SK-N-SH treated with all-trans-retinoic acid at 6 μM for 48 hours (cell line): Measurements from ENCODE around the gene CCN2.

Source experiments
- ARNTL ChIP-seq: fragments of 450-650 bp; formaldehyde crosslinking; IDR thresholded peaks from 2 replicates; pipeline ENCODE4 v1.5.0; 2020; ENCODE audit warnings: low read depth, mild to moderate bottlenecking, moderate library complexity, borderline replicate concordance
- BACH2 ChIP-seq: fragments of 250-450 bp; sonication (Bioruptor Pico); IDR thresholded peaks from 2 replicates; pipeline ENCODE4 v1.9.0; 2021; ENCODE audit warnings: mild to moderate bottlenecking, borderline replicate concordance
- CREB5 ChIP-seq: fragments of 250-450 bp; sonication (Bioruptor Pico); IDR thresholded peaks from 2 replicates; pipeline ENCODE4 v1.5.1; 2020; ENCODE audit warnings: low read depth, mild to moderate bottlenecking, moderate library complexity
- CSRNP3 ChIP-seq: fragments of 250-450 bp; sonication (Bioruptor Pico); IDR thresholded peaks from 2 replicates; pipeline ENCODE4 v1.5.1; 2021; ENCODE audit warnings: mild to moderate bottlenecking, moderate library complexity
- OSR1 ChIP-seq: fragments of 250-450 bp; sonication (Bioruptor Pico); IDR thresholded peaks from 2 replicates; pipeline ENCODE4 v1.8.0; 2022; ENCODE audit warnings: moderate library complexity, mild to moderate bottlenecking, inconsistent platforms
- PPARA ChIP-seq: fragments of 250-450 bp; sonication (Bioruptor Pico); IDR thresholded peaks from 2 replicates; pipeline ENCODE4 v1.5.0; 2020; ENCODE audit warnings: mild to moderate bottlenecking, borderline replicate concordance
- TCF4 ChIP-seq: fragments of 250-450 bp; sonication (Bioruptor Pico); IDR thresholded peaks from 2 replicates; pipeline ENCODE4 v1.8.0; 2021; ENCODE audit warnings: mild to moderate bottlenecking, moderate library complexity, borderline replicate concordance
- TOX ChIP-seq: fragments of 250-450 bp; sonication (Bioruptor Pico); IDR thresholded peaks from 2 replicates; pipeline ENCODE4 v1.8.0; 2021; ENCODE audit warnings: mild to moderate bottlenecking, moderate library complexity, borderline replicate concordance
- TSHZ2 ChIP-seq: fragments of 250-450 bp; sonication (Bioruptor Pico); IDR thresholded peaks from 2 replicates; pipeline ENCODE4 v1.5.0; 2020; ENCODE audit warnings: mild to moderate bottlenecking, moderate library complexity
- ZFP3 ChIP-seq: fragments of 250-450 bp; sonication (Bioruptor Pico); IDR thresholded peaks from 2 replicates; pipeline ENCODE4 v1.5.0; 2020; ENCODE audit warnings: mild to moderate bottlenecking, moderate library complexity
- ZNF70 ChIP-seq: fragments of 450-650 bp; formaldehyde crosslinking; IDR thresholded peaks from 2 replicates; pipeline ENCODE4 v1.5.0; 2020; ENCODE audit warnings: mild to moderate bottlenecking, moderate library complexity
- TF ChIP-seq, protein P1 (sequence below): fragments of 250-450 bp; sonication (Bioruptor Pico); IDR thresholded peaks from 2 replicates; pipeline ENCODE4 v1.8.0; 2020; ENCODE audit warnings: mild to moderate bottlenecking, moderate library complexity, borderline replicate concordance

DNA sequence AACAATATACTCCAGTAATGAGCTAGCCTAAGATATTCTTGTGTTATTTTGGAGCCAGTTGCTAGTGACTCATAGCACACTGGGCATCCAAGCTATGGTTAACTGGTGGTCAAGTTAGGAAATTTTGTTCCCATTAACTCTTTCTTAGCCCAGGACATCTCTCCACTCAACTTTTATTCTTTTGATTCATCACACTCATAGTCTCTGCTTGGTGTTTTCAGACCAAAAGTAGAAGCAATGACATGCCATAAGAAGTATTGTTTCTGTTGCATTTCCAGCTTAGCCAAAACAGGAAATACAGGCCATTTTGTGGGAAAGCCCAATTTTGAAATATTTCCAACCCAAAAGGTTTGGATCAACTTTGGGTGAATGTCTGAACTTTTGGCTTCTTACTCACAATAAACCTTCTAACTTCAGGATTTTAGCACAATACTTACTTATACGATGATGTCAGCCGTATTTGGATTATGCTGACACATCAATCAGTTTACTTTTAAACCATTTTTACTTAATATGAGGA, 31.6 kb upstream of the CCN2 start:
- no peak for TF ChIP-seq PPARA (CRISPR knock-in tag)
- TF ChIP-seq CREB5 (CRISPR knock-in tag) = no peak
- no peak for TF ChIP-seq OSR1
- TF ChIP-seq TOX (CRISPR knock-in tag) = no peak
- no peak for TF ChIP-seq BACH2 (CRISPR knock-in tag)
- TF ChIP-seq, protein P1, sequence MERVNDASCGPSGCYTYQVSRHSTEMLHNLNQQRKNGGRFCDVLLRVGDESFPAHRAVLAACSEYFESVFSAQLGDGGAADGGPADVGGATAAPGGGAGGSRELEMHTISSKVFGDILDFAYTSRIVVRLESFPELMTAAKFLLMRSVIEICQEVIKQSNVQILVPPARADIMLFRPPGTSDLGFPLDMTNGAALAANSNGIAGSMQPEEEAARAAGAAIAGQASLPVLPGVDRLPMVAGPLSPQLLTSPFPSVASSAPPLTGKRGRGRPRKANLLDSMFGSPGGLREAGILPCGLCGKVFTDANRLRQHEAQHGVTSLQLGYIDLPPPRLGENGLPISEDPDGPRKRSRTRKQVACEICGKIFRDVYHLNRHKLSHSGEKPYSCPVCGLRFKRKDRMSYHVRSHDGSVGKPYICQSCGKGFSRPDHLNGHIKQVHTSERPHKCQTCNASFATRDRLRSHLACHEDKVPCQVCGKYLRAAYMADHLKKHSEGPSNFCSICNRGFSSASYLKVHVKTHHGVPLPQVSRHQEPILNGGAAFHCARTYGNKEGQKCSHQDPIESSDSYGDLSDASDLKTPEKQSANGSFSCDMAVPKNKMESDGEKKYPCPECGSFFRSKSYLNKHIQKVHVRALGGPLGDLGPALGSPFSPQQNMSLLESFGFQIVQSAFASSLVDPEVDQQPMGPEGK = no peak
- no peak for TF ChIP-seq ARNTL (CRISPR knock-in tag)
- no peak for TF ChIP-seq CSRNP3 (CRISPR knock-in tag)
- no peak for TF ChIP-seq TSHZ2 (CRISPR knock-in tag)
- no peak for TF ChIP-seq ZFP3 (CRISPR knock-in tag)
- TF ChIP-seq ZNF70 (CRISPR knock-in tag) = no peak
- no peak for TF ChIP-seq TCF4 (CRISPR knock-in tag)
